ENCODE results near the gene FOXP4.

The FOXP4 gene

GRCh38 chr6:41639809-41640371 lies 93.7 kb downstream of the FOXP4 start:
- in situ Hi-C loops (cut with HindIII; ENCODE audit: low pct_unique_long_range_greater_than_20kb, low sequenced_read_pairs) = no loop called here
- no peak for TF ChIP-seq JUND (IDR thresholded peaks at IDR 0.05; ENCODE audit: low read depth)

GRCh38 chr6:41640426-41640825 lies 94.2 kb downstream of the FOXP4 start:
- in situ Hi-C loops (cut with HindIII; ENCODE audit: low pct_unique_long_range_greater_than_20kb, low sequenced_read_pairs) = no loop called here
- DNase-seq (ENCODE audit: low read depth in 1 of 2, low spot score in 1 of 2) = no peak
- no peak for TF ChIP-seq JUND (IDR thresholded peaks at IDR 0.05; ENCODE audit: low read depth)

More at GRCh38 chr6:41639809-41640371, 93.7 kb downstream of the FOXP4 start:
- DNase-seq (ENCODE audit: low read depth in 1 of 2, low spot score in 1 of 2) = no peak

- TF ChIP-seq JUND (IDR thresholded peaks at IDR 0.05; ENCODE audit: low read depth) = no peak
- in situ Hi-C loops (cut with HindIII; ENCODE audit: low pct_unique_long_range_greater_than_20kb, low sequenced_read_pairs) = no loop called here
- no peak for DNase-seq (ENCODE audit: low read depth in 1 of 2, low spot score in 1 of 2)
These were observed 95.3 kb downstream of the FOXP4 start for GRCh38 chr6:41641352-41641925.

- no peak for DNase-seq (ENCODE audit: low read depth in 1 of 2, low spot score in 1 of 2)
- in situ Hi-C loops (cut with HindIII; ENCODE audit: low pct_unique_long_range_greater_than_20kb, low sequenced_read_pairs) = no loop called here
- TF ChIP-seq JUND (IDR thresholded peaks at IDR 0.05; ENCODE audit: low read depth) = no peak
These were observed 96.1 kb downstream of the FOXP4 start for GRCh38 chr6:41642090-41642959.

- no peak for TF ChIP-seq JUND (IDR thresholded peaks at IDR 0.05; ENCODE audit: low read depth)
- DNase-seq (ENCODE audit: low read depth in 1 of 2, low spot score in 1 of 2) = no peak
- in situ Hi-C loops (cut with HindIII; ENCODE audit: low pct_unique_long_range_greater_than_20kb, low sequenced_read_pairs) = no loop called here
These were observed 97.0 kb downstream of the FOXP4 start for GRCh38 chr6:41642960-41643898.

- no peak for TF ChIP-seq JUND (IDR thresholded peaks at IDR 0.05; ENCODE audit: low read depth)
These were observed 97.7 kb downstream of the FOXP4 start for GRCh38 chr6:41643899-41644269.

GRCh38 chr6:41644297-41644879 lies 98.2 kb downstream of the FOXP4 start:
- DNase-seq (ENCODE audit: low read depth in 1 of 2, low spot score in 1 of 2) = no peak
- in situ Hi-C loops (cut with HindIII; ENCODE audit: low pct_unique_long_range_greater_than_20kb, low sequenced_read_pairs) = no loop called here

More at GRCh38 chr6:41643899-41644269, 97.7 kb downstream of the FOXP4 start:
- in situ Hi-C loops (cut with HindIII; ENCODE audit: low pct_unique_long_range_greater_than_20kb, low sequenced_read_pairs) = no loop called here
- DNase-seq (ENCODE audit: low read depth in 1 of 2, low spot score in 1 of 2) = no peak

GRCh38 chr6:41645007-41645618 lies 98.9 kb downstream of the FOXP4 start:
- no peak for DNase-seq (ENCODE audit: low read depth in 1 of 2, low spot score in 1 of 2)
- in situ Hi-C loops (cut with HindIII; ENCODE audit: low pct_unique_long_range_greater_than_20kb, low sequenced_read_pairs) = no loop called here
- TF ChIP-seq JUND (IDR thresholded peaks at IDR 0.05; ENCODE audit: low read depth) = no peak

More at GRCh38 chr6:41644297-41644879, 98.2 kb downstream of the FOXP4 start:
- TF ChIP-seq JUND (IDR thresholded peaks at IDR 0.05; ENCODE audit: low read depth) = no peak

GRCh38 chr6:41646026-41646795 lies 100.0 kb downstream of the FOXP4 start:
- TF ChIP-seq JUND (IDR thresholded peaks at IDR 0.05; ENCODE audit: low read depth) = no peak
- in situ Hi-C loops (cut with HindIII; ENCODE audit: low pct_unique_long_range_greater_than_20kb, low sequenced_read_pairs) = no loop called here
- no peak for DNase-seq (ENCODE audit: low read depth in 1 of 2, low spot score in 1 of 2)

- no peak for TF ChIP-seq JUND (IDR thresholded peaks at IDR 0.05; ENCODE audit: low read depth)
- DNase-seq (ENCODE audit: low read depth in 1 of 2, low spot score in 1 of 2) = no peak
- in situ Hi-C loops (cut with HindIII; ENCODE audit: low pct_unique_long_range_greater_than_20kb, low sequenced_read_pairs) = no loop called here
These were observed 100.9 kb downstream of the FOXP4 start for GRCh38 chr6:41647061-41647511.

GRCh38 chr6:41648070-41648585 lies 101.9 kb downstream of the FOXP4 start:
- in situ Hi-C loops (cut with HindIII; ENCODE audit: low pct_unique_long_range_greater_than_20kb, low sequenced_read_pairs) = no loop called here
- no peak for DNase-seq (ENCODE audit: low read depth in 1 of 2, low spot score in 1 of 2)
- TF ChIP-seq JUND (IDR thresholded peaks at IDR 0.05; ENCODE audit: low read depth) = no peak

Measured in T47D (cell line).